Erythroblast (primary cell): Measurements from ENCODE around the gene SUSD5.

Experiments
- GATA1 ChIP-seq: IDR thresholded peaks from 2 replicates; pipeline ENCODE4 v1.6.1; 2011; ENCODE audit warnings: low read depth, mild to moderate bottlenecking, control low read depth, low read length, moderate library complexity
- POLR2A ChIP-seq: IDR thresholded peaks from 2 replicates; pipeline ENCODE4 v1.6.1; 2011; ENCODE audit warnings: mild to moderate bottlenecking, low read length

DNA sequence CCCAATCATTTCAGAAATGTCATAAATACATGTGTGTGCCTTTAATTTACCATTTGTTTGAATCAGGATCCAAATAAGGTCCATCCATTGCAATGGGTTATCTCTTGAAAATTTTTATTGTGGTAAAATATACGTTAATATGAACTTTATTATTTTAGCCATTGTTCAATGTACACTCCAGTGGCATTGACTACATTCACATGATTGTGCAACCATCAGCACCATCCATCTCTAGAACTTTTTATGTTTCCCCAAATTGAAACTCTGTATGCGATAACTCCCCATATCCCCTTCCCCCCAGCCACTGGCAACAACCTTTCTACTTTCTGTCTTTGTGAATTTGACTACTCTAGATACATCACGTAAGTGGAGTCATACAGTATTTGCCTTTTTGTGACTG, 92.8 kb downstream of the SUSD5 start:
- no peak for TF ChIP-seq POLR2A
- TF ChIP-seq GATA1: no peak
